NCI-H2081 (cell line): Measurements from ENCODE around the gene HIVEP1.

Experiments
- DNase-seq, 2 experiments: peaks; one replicate each; lab custom pipeline; 2025; lab: John Stamatoyannopoulos, UW

HIVEP1 gene

GRCh38 chr6:12189150-12189549 is 177.0 kb downstream of the HIVEP1 start:
- DNase-seq, result no peak

GRCh38 chr6:12189661-12190060 is 177.5 kb downstream of the HIVEP1 start:
- DNase-seq, result no peak

- DNase-seq, result no peak
Measured at GRCh38 chr6:12190252-12190651, 178.1 kb downstream of the HIVEP1 start.

GRCh38 chr6:12196326-12196936 is 184.3 kb downstream of the HIVEP1 start:
- no peak for DNase-seq

GRCh38 chr6:12198851-12199250 is 186.7 kb downstream of the HIVEP1 start:
- no peak for DNase-seq

- no peak for DNase-seq
Measured at GRCh38 chr6:12200015-12200564, 188.0 kb downstream of the HIVEP1 start.

- DNase-seq, result no peak
Measured at GRCh38 chr6:12200761-12201160, 188.6 kb downstream of the HIVEP1 start.

- DNase-seq, result no peak
Measured at GRCh38 chr6:12203001-12203400, 190.9 kb downstream of the HIVEP1 start.

- DNase-seq, result no peak
Measured at GRCh38 chr6:12208190-12208589, 196.1 kb downstream of the HIVEP1 start.

GRCh38 chr6:12208673-12209072 is 196.6 kb downstream of the HIVEP1 start:
- no peak for DNase-seq
